IMR-90 (cell line): ENCODE measurements around the gene STPG1.

Experiments
- MXI1 ChIP-seq: IDR thresholded peaks from 2 replicates; pipeline ENCODE4 v1.6.1; 2012; ENCODE audit warnings: low read depth, mild to moderate bottlenecking, low read length, moderate library complexity, borderline replicate concordance
- RCOR1 ChIP-seq: IDR thresholded peaks from 2 replicates; pipeline ENCODE4 v1.6.1; 2012; ENCODE audit warnings: mild to moderate bottlenecking, low read length, improper control_type of control experiment; ENCODE audit not compliant: insufficient replicate concordance
- TF ChIP-seq, protein P1 (sequence below): conservative IDR thresholded peaks from 2 replicates; pipeline ENCODE4 v1.5.1; 2012; ENCODE audit warnings: mild to moderate bottlenecking, low read depth, low read length, improper control_type of control experiment

DNA sequence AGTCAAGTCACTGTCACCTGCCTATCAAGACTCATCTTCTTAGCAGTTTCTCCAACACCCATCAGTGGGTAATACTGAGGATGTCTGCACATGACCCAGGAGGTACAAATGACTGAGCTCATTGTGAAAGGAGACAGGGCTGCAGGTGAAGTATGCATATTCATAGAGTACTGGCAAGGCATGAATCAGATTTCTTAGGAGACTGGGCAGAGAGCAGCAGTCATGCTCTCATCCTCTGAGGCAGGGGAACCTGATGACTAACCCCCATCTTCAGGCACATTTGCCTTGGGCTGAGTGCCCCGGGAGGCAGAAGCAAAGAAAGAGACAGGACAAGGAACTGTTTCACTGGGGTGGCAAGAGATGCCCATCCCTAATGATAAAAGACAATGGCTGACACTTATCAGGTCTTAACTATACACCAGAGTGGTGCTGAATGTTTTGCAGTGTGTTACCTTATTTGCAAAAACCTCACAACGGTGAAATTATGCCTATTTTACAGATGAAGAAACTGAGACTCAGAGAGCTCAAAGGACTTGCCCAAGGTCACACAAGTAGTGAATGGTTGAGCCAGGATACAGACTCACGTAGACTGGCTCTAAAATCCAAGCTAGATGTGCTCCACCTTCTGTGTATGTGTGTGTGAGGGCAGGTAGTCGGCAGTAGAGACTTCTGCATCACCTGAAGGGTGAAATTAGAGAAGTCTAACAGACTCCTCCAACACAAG is 103.7 kb downstream of the STPG1 start:
- TF ChIP-seq, protein P1, sequence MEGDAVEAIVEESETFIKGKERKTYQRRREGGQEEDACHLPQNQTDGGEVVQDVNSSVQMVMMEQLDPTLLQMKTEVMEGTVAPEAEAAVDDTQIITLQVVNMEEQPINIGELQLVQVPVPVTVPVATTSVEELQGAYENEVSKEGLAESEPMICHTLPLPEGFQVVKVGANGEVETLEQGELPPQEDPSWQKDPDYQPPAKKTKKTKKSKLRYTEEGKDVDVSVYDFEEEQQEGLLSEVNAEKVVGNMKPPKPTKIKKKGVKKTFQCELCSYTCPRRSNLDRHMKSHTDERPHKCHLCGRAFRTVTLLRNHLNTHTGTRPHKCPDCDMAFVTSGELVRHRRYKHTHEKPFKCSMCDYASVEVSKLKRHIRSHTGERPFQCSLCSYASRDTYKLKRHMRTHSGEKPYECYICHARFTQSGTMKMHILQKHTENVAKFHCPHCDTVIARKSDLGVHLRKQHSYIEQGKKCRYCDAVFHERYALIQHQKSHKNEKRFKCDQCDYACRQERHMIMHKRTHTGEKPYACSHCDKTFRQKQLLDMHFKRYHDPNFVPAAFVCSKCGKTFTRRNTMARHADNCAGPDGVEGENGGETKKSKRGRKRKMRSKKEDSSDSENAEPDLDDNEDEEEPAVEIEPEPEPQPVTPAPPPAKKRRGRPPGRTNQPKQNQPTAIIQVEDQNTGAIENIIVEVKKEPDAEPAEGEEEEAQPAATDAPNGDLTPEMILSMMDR, result no peak
- TF ChIP-seq RCOR1 (no peak), MXI1 (no peak)
